ENCODE data around the gene EXOC4. TPM values are rescaled to one million over a fixed set of nuclear protein-coding genes. Genes with fewer than 3 reads are reported as not detected.

EXOC4 gene
- total RNA-seq, 1 experiment from 2014 or later: 62.4 TPM

GRCh38 chr7:133790911-133791310 lies 538.0 kb downstream of the EXOC4 start:
- DNase-seq: peak in 1 of 2 experiments; percentile 9
- H3K27me3 ChIP-seq: no peaks in the 10 kb centered on the region
- H3K36me3 ChIP-seq: no peaks in the 10 kb centered on the region
- H3K4me1 ChIP-seq: no peaks in the 10 kb centered on the region; the same call in 1 of the 2 replicates
- no peak overlapping the region for H3K27ac ChIP-seq
- no peak overlapping the region for H3K4me3 ChIP-seq
- H3K9me3 ChIP-seq (replicated peaks): 0 out of 2 replicates have a peak, but pooled peaks cover 6% of the 10 kb centered on the region

GRCh38 chr7:133794479-133794878 lies 541.6 kb downstream of the EXOC4 start:
- no peak overlapping the region for H3K27ac ChIP-seq
- H3K4me1 ChIP-seq: no peaks in the 10 kb centered on the region; the same call in 1 of the 2 replicates
- H3K9me3 ChIP-seq (replicated peaks): 0 out of 2 replicates have a peak, but pooled peaks cover 6% of the 10 kb centered on the region
- DNase-seq: peak in 1 of 2 experiments; percentile 11
- no peaks in the 10 kb centered on the region for H3K36me3 ChIP-seq
- no peak overlapping the region for H3K4me3 ChIP-seq
- no peaks in the 10 kb centered on the region for H3K27me3 ChIP-seq

GRCh38 chr7:133795068-133795665 lies 542.3 kb downstream of the EXOC4 start:
- no peak for DNase-seq
- Histone ChIP-seq H3K4me3 (no peak overlapping the region), H3K27me3 (no peaks in the 10 kb centered on the region), H3K4me1 (no peaks in the 10 kb centered on the region; the same call in 1 of the 2 replicates), H3K27ac (no peak overlapping the region), H3K9me3 (replicated peaks) (0 out of 2 replicates have a peak, but pooled peaks cover 6% of the 10 kb centered on the region), H3K36me3 (no peaks in the 10 kb centered on the region)

GRCh38 chr7:133796782-133797745 lies 544.2 kb downstream of the EXOC4 start:
- Histone ChIP-seq H3K4me1 (no peaks in the 10 kb centered on the region; the same call in 1 of the 2 replicates), H3K27ac (no peak overlapping the region), H3K9me3 (replicated peaks) (0 out of 2 replicates have a peak, but pooled peaks cover 3% of the 10 kb centered on the region), H3K27me3 (no peaks in the 10 kb centered on the region), H3K4me3 (no peak overlapping the region), H3K36me3 (no peaks in the 10 kb centered on the region)
- no peak for DNase-seq

GRCh38 chr7:133797818-133798520 lies 545.1 kb downstream of the EXOC4 start:
- no peaks in the 10 kb centered on the region for H3K36me3 ChIP-seq
- no peak overlapping the region for H3K4me3 ChIP-seq
- H3K4me1 ChIP-seq: no peaks in the 10 kb centered on the region; the same call in 1 of the 2 replicates
- H3K27ac ChIP-seq: no peak overlapping the region
- DNase-seq: no peak
- H3K9me3 ChIP-seq (replicated peaks): no peaks in the 10 kb centered on the region
- H3K27me3 ChIP-seq: no peaks in the 10 kb centered on the region

GRCh38 chr7:133801341-133801740 lies 548.5 kb downstream of the EXOC4 start:
- Histone ChIP-seq H3K27ac (no peak overlapping the region), H3K4me1 (no peaks in the 10 kb centered on the region), H3K4me3 (no peak overlapping the region), H3K9me3 (replicated peaks) (no peaks in the 10 kb centered on the region), H3K36me3 (no peaks in the 10 kb centered on the region), H3K27me3 (no peaks in the 10 kb centered on the region)
- no peak for DNase-seq

GRCh38 chr7:133804127-133804526 lies 551.2 kb downstream of the EXOC4 start:
- Histone ChIP-seq H3K4me3 (no peak overlapping the region), H3K27ac (no peak overlapping the region), H3K9me3 (replicated peaks) (no peaks in the 10 kb centered on the region), H3K36me3 (no peaks in the 10 kb centered on the region), H3K27me3 (no peaks in the 10 kb centered on the region), H3K4me1 (peaks cover 6% of the 10 kb centered on the region; the same call in 1 of the 2 replicates)
- no peak for DNase-seq

- no peak overlapping the region for H3K4me3 ChIP-seq
- no peaks in the 10 kb centered on the region for H3K9me3 ChIP-seq (replicated peaks)
- H3K36me3 ChIP-seq: no peaks in the 10 kb centered on the region
- H3K27ac ChIP-seq: no peak overlapping the region
- DNase-seq: no peak
- no peaks in the 10 kb centered on the region for H3K27me3 ChIP-seq
- H3K4me1 ChIP-seq: peaks cover 6% of the 10 kb centered on the region; the same call in 1 of the 2 replicates
Measured at GRCh38 chr7:133805426-133805825, 552.5 kb downstream of the EXOC4 start.

DNA sequence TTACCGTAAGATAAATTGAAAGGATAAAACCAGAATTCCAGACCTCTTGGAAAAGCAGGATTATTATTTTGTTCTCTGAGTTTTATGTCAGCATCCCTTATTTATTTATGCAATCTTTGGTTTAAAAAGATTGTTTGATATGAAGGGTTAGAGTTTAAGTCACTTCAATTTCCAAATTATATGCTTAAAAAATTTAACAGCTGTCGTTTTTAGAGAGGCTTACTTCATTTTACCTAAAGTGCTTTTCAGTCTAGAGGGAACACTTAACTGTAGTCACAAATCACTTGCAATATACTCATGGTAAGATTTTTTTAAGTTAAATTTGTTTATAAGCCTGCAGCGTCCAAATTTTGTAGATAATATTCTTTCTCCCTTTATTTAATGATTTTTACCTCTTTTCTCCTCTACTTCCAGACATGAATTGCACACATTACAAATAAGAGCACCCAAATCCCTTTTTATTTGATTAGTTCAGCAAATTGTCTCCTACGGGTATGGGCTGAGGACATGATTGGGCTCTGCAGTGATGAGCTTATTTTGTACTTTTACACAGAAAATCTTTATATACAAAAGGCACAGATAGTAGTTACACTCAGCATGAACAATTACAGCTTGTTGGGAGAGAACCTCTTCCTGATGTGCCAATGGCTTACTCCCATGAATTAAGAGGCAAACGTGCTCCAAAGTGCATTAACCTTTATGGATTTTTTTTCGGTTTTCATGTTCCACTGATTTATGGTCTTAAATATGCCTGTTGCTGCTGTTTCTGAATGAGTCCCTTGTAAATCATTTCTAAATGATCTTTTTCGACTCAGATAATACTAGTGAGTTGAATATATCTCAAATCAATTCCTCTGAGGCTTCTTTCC lies 555.0 kb downstream of the EXOC4 start:
- Histone ChIP-seq H3K27me3 (no peaks in the 10 kb centered on the region), H3K4me1 (peaks cover 6% of the 10 kb centered on the region; the same call in 1 of the 2 replicates)

GRCh38 chr7:133808493-133808866 lies 555.6 kb downstream of the EXOC4 start:
- Histone ChIP-seq H3K27ac (no peak overlapping the region), H3K4me3 (no peak overlapping the region), H3K36me3 (no peaks in the 10 kb centered on the region), H3K27me3 (no peaks in the 10 kb centered on the region), H3K9me3 (replicated peaks) (no peaks in the 10 kb centered on the region), H3K4me1 (peaks cover 6% of the 10 kb centered on the region; the same call in 1 of the 2 replicates)
- no peak for DNase-seq

More for the DNA sequence above, 555.0 kb downstream of the EXOC4 start:
- Histone ChIP-seq H3K36me3 (no peaks in the 10 kb centered on the region), H3K27ac (no peak overlapping the region), H3K4me3 (no peak overlapping the region), H3K9me3 (replicated peaks) (no peaks in the 10 kb centered on the region)
- no peak for DNase-seq

DNA sequence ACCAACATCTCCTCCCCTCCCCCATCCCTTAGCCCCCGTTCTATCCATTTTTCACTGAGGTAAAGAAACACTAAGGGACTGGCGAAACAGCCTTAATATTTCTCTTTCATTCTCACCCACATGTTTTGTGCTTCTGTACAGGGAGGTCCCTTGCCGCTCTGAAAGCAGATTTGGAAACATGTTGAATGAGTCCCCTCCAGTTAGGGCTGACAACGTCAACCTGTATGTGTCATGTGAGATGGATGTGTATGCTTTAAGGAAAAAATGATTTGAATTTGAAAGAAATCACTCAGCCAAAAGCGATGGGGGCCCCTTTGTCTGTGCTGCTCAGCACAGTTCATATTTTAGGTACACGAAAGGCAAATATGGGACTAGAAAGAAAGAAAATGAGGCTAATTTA lies 560.0 kb downstream of the EXOC4 start:
- no peaks in the 10 kb centered on the region for H3K27me3 ChIP-seq
- H3K9me3 ChIP-seq (replicated peaks): no peaks in the 10 kb centered on the region
- peaks cover 3% of the 10 kb centered on the region; the same call in 1 of the 2 replicates for H3K36me3 ChIP-seq
- no peak overlapping the region for H3K27ac ChIP-seq
- no peak for DNase-seq
- H3K4me3 ChIP-seq: no peak overlapping the region
- H3K4me1 ChIP-seq: peaks cover 12% of the 10 kb centered on the region

DNA sequence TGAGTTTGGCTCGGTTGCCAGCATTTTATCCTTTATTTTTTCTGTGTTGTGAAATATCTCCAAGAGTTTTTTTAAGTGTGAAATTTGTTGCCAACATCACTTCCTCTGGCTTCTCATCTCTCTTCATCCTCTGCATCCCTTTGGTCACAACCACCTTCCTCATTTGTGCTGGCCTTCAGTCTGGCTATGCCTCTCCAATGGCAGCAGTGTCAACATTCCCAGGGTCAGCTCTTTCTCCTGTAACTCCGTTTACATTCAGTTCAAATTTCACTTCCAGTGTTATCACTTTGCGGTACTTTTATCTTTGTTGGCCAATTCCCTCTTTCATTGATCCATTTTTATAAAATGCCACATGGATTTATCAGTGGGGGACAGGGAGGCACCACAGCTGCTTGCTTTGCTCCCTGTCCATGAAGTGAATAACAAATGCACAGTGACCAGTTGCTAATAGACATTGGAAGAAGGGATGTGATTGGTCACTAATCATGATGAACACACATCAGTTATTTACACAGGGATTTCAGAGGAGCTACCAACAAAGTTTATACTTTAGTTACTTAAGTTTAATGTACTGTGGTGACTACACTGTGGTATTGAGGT lies 562.8 kb downstream of the EXOC4 start:
- Histone ChIP-seq H3K4me1 (peaks cover 9% of the 10 kb centered on the region), H3K27ac (no peak overlapping the region), H3K4me3 (no peak overlapping the region), H3K27me3 (no peaks in the 10 kb centered on the region), H3K9me3 (replicated peaks) (no peaks in the 10 kb centered on the region), H3K36me3 (peaks cover 3% of the 10 kb centered on the region; the same call in 1 of the 2 replicates)
- DNase-seq: peak; percentile 17 to 33

- no peak for DNase-seq
- Histone ChIP-seq H3K36me3 (peaks cover 3% of the 10 kb centered on the region; the same call in 1 of the 2 replicates), H3K4me1 (peaks cover 9% of the 10 kb centered on the region), H3K9me3 (replicated peaks) (no peaks in the 10 kb centered on the region), H3K27ac (no peak overlapping the region), H3K4me3 (no peak overlapping the region), H3K27me3 (no peaks in the 10 kb centered on the region)
Measured at GRCh38 chr7:133819695-133820094, 566.8 kb downstream of the EXOC4 start.

Data from SJCRH30 (cell line).